Endothelial cell (in vitro differentiated cells): ENCODE data around the gene FBF1. TPM values are rescaled to one million over a fixed set of nuclear protein-coding genes. Genes with fewer than 3 reads are reported as not detected.

ENCODE experiments used
- DNase-seq: peaks from one replicate; pipeline ENCODE4 v3.0.0; 2021; ENCODE audit warnings: low spot score
- H3K27ac Mint-ChIP-seq: one replicate; pipeline ENCODE4 v1.8.0; 2021; ENCODE audit warnings: mixed read lengths, inconsistent platforms; ENCODE audit not compliant: unreplicated experiment
- H3K27me3 Mint-ChIP-seq: one replicate; pipeline ENCODE4 v1.8.0; 2021; ENCODE audit warnings: mild to moderate bottlenecking, moderate library complexity, mixed read lengths, inconsistent platforms; ENCODE audit not compliant: unreplicated experiment
- H3K36me3 Mint-ChIP-seq: one replicate; pipeline ENCODE4 v1.8.0; 2021; ENCODE audit warnings: mild to moderate bottlenecking, low read depth, mixed read lengths, inconsistent platforms; ENCODE audit not compliant: unreplicated experiment
- H3K4me1 Mint-ChIP-seq: one replicate; pipeline ENCODE4 v1.8.0; 2021; ENCODE audit warnings: mild to moderate bottlenecking, mixed read lengths, inconsistent platforms; ENCODE audit not compliant: unreplicated experiment
- H3K4me3 Mint-ChIP-seq: one replicate; pipeline ENCODE4 v1.8.0; 2021; ENCODE audit warnings: mild to moderate bottlenecking, mixed read lengths, inconsistent platforms; ENCODE audit not compliant: unreplicated experiment
- H3K9me3 Mint-ChIP-seq: one replicate; pipeline ENCODE4 v1.8.0; 2021; ENCODE audit warnings: mixed read lengths, inconsistent platforms; ENCODE audit not compliant: unreplicated experiment
- CTCF ChIP-seq: fragments of 200-600 bp; sonication (generic); IDR thresholded peaks from one replicate; pipeline ENCODE4 v1.5.0; 2021; ENCODE audit warnings: antibody characterized with exemption; ENCODE audit not compliant: unreplicated experiment
- total RNA-seq: library from RNA; stranded (reverse); fragmentation: NEBNext Ultra II Directional; extraction: Animal tissue kit (Norgen Biotek cat#: 25700); gene quantifications from one replicate; pipeline ENCODE4 v1.2.1, GENCODE V29; 2021; ENCODE audit not compliant: unreplicated experiment

FBF1 gene
- total RNA-seq, 1 donor from 2014 or later = 7.8 TPM

- Mint-ChIP-seq H3K27me3 (peaks cover 6% of the 10 kb centered on the region), H3K27ac (no peak overlapping the region), H3K9me3 (no peaks in the 10 kb centered on the region), H3K36me3 (peaks cover 7% of the 10 kb centered on the region), H3K4me3 (no peak overlapping the region), H3K4me1 (peaks cover 3% of the 10 kb centered on the region)
- no peak for DNase-seq
- TF ChIP-seq CTCF = no peak
These were observed 19.2 kb downstream of the FBF1 start for GRCh38 chr17:75921596-75921995.

- no peak overlapping the region for H3K4me3 Mint-ChIP-seq
- H3K36me3 Mint-ChIP-seq = peaks cover 4% of the 10 kb centered on the region
- H3K27ac Mint-ChIP-seq = no peak overlapping the region
- peaks cover 3% of the 10 kb centered on the region for H3K4me1 Mint-ChIP-seq
- no peak for DNase-seq
- H3K27me3 Mint-ChIP-seq = peaks cover 6% of the 10 kb centered on the region
- TF ChIP-seq CTCF = no peak
- H3K9me3 Mint-ChIP-seq = no peaks in the 10 kb centered on the region
These were observed 20.7 kb downstream of the FBF1 start for GRCh38 chr17:75920045-75920560.

- Mint-ChIP-seq H3K4me3 (no peak overlapping the region), H3K27ac (no peak overlapping the region), H3K27me3 (peaks cover 6% of the 10 kb centered on the region), H3K9me3 (no peaks in the 10 kb centered on the region), H3K4me1 (peaks cover 3% of the 10 kb centered on the region), H3K36me3 (peaks cover 4% of the 10 kb centered on the region)
- no peak for DNase-seq
- no peak for TF ChIP-seq CTCF
These were observed 21.2 kb downstream of the FBF1 start for GRCh38 chr17:75919611-75920010.

- no peak overlapping the region for H3K4me3 Mint-ChIP-seq
- peaks cover 4% of the 10 kb centered on the region for H3K36me3 Mint-ChIP-seq
- no peak overlapping the region for H3K27ac Mint-ChIP-seq
- no peaks in the 10 kb centered on the region for H3K9me3 Mint-ChIP-seq
- no peak for DNase-seq
- H3K27me3 Mint-ChIP-seq = peaks cover 6% of the 10 kb centered on the region
- H3K4me1 Mint-ChIP-seq = peaks cover 3% of the 10 kb centered on the region
- TF ChIP-seq CTCF = no peak
These were observed 22.9 kb downstream of the FBF1 start for GRCh38 chr17:75917917-75918445.

- H3K4me3 Mint-ChIP-seq = peak overlapping the region; percentile 66
These were observed 23.5 kb downstream of the FBF1 start for GRCh38 chr17:75917141-75917916.

More at GRCh38 chr17:75917141-75917916, 23.5 kb downstream of the FBF1 start:
- H3K4me1 Mint-ChIP-seq = peaks cover 3% of the 10 kb centered on the region
- no peak overlapping the region for H3K27ac Mint-ChIP-seq
- peaks cover 6% of the 10 kb centered on the region for H3K27me3 Mint-ChIP-seq
- DNase-seq = no peak
- H3K36me3 Mint-ChIP-seq = peaks cover 4% of the 10 kb centered on the region
- H3K9me3 Mint-ChIP-seq = no peaks in the 10 kb centered on the region
- no peak for TF ChIP-seq CTCF
